Left renal cortex interstitium (tissue), 4 donors: ENCODE data around the gene WRNIP1. TPM values are rescaled to one million over a fixed set of nuclear protein-coding genes. Genes with fewer than 3 reads are reported as not detected.

Source experiments
- DNase-seq, 4 donors: peaks; one replicate each; pipeline ENCODE4 v3.0.0-alpha.2; 2013; ENCODE audit warnings: low read depth in 4 of 4, low spot score in 2 of 4, missing footprints in 1 of 4
- polyA plus RNA-seq, 4 donors: library from polyadenylated mRNA; unstranded; fragments of 120-200 nt; gene quantifications; one replicate each; pipeline ENCODE4 v1.2.1, GENCODE V29; 2013; ENCODE audit not compliant: insufficient read length in 4 of 4

WRNIP1 gene
- polyA plus RNA-seq = 10 to 100 TPM; 52.3 to 59.5 (median 58.7) TPM

GRCh38 chr6:2765166-2765895 is at the start of gene WRNIP1:
Gene WRNIP1, plus strand, starts transcription at chr6:2765393. Its CDS starts 230 bp downstream, at chr6:2765623.
- DNase-seq = peak; percentile 88 to 97 (median 96)

DNA sequence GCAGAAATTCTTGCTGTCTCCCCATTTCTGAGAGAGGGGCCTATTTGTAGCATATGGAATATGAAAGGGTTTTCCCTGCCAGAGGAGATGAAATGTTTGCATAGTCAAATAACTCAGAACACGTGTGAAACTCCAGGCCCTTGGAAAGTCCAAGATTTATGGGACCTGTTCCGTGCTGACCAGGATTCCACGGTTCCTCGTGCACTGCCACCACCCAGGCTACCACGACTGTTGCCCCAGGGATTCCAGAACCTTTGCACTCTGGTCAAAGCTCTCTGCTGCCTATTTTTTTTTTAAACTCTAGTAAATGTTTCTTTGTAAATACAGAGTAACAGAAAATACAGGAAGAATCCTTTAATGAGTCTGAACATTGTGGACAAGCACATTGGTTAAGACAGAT is 49.5 kb upstream of the WRNIP1 start:
- DNase-seq = no peak

GRCh38 chr6:2716936-2717700 is 48.1 kb upstream of the WRNIP1 start:
- DNase-seq = no peak

GRCh38 chr6:2718334-2719092 is 46.7 kb upstream of the WRNIP1 start:
- no peak for DNase-seq

DNA sequence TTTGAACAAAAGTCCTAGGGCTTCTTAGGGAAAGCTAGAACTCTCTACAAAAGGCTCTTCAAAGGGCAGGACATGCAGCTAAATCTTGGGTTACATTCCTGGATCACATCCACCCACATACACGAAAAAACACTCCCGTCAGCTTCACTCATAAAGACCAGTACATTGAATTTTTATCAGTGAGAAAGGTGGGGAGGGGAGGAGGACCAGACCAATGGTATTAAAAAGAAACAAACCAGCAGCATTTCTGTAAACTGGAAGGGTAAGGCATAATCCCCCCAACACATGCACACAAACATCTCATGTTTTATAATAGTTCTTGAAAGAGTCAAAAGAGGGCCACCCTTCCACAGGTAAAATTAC is 46.1 kb upstream of the WRNIP1 start:
- DNase-seq = no peak

DNA sequence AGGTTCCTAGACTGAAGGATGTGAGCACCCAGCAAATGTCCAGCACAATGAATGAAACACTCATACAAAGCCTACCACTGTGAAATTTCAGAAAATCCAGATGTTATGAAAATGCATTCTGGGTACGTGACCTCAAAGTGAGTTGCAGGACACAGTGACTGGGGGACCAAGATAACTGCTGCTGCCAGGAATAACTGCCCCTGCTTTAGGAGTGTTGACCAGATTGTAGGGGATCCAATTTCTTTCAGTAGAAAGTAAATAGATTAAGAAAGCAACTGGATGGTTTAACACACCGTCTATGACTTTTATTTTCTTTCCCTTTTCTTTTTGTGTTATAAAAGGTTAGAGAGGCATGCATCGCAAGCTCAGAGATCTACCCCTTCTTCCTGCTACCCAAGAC is 44.0 kb upstream of the WRNIP1 start:
- no peak for DNase-seq

GRCh38 chr6:2725364-2725988 is 39.7 kb upstream of the WRNIP1 start:
- DNase-seq = no peak

DNA sequence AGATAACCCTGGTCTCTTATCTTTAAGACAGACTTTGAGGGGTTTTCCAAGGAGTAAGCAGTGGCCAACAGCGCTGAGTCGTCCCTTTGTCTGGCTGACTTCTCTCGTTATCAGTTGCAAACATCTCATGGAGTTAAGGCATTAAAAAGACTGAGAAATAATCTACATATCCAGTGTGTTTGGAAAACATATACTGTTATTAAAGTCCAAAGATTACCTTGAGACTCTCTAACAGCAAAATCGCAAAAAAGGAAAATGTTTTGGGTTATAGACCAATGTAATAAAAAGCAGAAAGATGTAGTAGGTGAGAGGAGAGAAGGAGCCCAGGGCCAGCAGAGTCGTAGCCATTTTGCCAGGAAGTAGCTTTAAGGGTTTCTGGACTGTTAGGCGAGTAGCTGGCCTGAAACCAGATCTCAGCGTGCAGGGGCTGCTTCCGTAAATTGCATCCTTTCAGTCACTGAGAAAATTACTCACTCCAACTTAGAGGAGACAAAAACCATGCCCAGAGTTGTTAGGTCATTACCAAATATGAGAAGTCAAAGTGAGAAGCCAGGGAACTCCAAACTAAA is 39.1 kb upstream of the WRNIP1 start:
- no peak for DNase-seq

GRCh38 chr6:2729921-2730320 is 35.3 kb upstream of the WRNIP1 start:
- no peak for DNase-seq

DNA sequence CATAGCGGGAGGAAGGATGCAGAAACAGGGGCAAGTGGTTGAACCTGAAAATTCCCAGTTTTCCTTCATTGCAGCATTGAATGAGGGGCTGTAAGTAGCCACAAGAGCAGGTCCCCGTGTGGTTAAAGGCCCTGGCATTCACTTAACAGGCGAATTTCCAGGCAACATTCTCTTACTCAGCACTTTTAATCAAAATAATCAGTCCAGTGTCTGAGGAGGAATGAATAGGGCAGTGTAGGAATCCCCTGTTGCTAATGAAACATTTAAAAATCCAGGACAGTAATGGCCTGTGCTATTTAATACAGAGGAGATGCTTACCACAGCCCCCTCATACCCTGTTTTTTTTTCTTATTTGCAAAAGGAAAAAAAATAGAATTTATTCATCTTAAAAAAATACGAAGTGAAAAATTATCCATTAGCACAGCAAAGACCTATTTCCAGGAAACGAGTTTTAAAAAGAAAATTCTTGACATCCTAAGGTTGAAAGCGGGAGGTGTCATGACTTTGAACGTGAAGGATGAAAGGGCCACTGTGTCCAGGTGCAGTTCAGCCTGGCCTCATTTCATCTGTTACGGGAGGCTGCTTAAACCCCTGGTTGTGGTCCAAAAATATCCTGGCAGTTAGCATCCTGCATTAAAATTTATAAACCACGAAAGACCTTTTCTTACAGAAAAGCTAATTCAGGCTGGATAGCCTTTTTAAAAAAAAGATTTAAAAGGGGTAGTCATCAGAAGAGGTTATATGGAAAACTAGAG is 34.7 kb upstream of the WRNIP1 start:
- DNase-seq = no peak

DNA sequence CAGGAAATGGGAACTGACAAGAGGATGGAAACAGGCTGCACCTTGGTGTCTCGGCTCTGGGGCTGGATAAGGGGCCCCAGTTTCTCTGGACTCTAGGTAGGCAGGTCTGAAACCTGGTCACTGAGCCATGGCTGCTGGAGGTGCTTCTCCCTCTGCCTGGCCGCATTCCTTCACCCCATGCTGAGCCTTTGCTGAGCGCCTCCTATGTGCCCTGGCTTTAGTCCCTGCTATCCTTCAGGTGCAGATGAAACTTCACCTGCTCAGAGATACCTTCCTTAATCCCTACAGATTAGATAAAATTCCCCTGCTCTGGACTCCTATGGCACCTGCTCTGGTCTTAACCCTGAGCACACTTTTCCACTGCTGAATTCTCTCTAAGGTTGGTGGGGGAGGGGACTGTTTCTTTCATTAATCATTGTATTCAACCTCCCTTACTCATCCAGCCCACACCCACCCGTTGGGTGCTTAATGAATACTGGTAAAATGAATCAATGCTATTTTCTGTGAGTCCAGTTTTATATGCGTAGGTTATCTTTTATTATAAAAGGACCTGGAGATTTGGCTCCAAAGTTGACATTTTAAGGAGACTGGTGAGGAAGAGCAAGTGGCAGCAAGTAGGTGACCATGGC is 33.8 kb upstream of the WRNIP1 start:
- no peak for DNase-seq

GRCh38 chr6:2732503-2733089 is 32.6 kb upstream of the WRNIP1 start:
- no peak for DNase-seq

GRCh38 chr6:2733324-2733723 is 31.9 kb upstream of the WRNIP1 start:
- no peak for DNase-seq

GRCh38 chr6:2733736-2734480 is 31.3 kb upstream of the WRNIP1 start:
- no peak for DNase-seq

- no peak for DNase-seq
Observed at GRCh38 chr6:2734488-2735166, 30.6 kb upstream of the WRNIP1 start.

GRCh38 chr6:2737885-2738284 is 27.3 kb upstream of the WRNIP1 start:
- no peak for DNase-seq

- DNase-seq = peak in 2 of 4 donors; percentile 34 to 62
Observed at GRCh38 chr6:2738373-2738979, 26.7 kb upstream of the WRNIP1 start.
